Stromal cell of bone marrow (primary cell): ENCODE measurements around the gene CFAP68.
"Not testable (repeated sequence)": the region's sequence is repeated elsewhere in the genome, so short reads cannot be mapped to it uniquely, and the experiment has no call there.

Experiments
- DNase-seq: peaks from one replicate; pipeline ENCODE4 v3.0.0-alpha.2; 2012; ENCODE audit warnings: low read depth

The CFAP68 gene

DNA sequence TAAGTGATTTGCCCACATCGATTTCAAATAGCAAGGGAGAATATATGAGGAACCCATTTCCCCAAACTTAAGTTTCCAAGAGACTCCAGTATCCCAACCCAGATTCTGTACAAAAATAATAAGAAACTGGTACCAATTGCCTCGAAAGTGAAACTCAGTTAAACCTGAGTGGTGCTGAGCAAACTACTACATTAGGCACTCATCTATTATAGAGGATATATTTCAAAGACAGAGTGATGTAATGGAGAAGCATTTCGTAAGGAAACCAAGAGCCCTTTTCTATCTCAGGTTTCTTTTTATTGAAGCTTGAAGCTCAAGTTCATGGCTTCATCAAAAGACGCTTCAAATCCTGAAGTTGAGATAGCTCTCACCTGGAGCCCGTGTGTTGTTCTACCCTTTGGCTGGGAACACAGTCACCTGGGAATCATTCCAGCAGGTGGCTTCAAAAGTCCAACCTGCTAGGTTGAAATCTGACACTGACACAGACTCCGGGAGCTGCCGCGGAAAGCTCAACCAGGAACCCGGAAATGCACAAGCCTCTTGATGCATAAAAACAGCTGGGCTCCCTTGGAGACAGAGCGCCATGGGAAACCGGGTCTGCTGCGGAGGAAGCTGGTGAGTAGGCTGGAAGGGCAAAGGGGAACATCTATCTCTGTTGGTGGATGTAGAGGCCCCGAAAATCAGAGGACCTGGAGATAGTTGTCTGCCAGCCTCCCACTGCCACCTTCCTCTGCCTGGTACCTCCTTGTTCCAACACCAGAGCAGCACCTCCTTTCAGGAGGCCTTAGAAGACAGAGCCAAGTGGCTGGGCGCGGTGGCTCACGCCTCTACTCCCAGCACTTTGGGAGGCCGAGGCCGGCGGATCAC is 39.3 kb downstream of the CFAP68 start, which contains the start of gene C11orf52:
Gene C11orf52 (plus strand): TSS at position 524 of the 867 bp plus-strand sequence. CDS start 60 bp downstream, at position 584.
- DNase-seq: no peak

DNA sequence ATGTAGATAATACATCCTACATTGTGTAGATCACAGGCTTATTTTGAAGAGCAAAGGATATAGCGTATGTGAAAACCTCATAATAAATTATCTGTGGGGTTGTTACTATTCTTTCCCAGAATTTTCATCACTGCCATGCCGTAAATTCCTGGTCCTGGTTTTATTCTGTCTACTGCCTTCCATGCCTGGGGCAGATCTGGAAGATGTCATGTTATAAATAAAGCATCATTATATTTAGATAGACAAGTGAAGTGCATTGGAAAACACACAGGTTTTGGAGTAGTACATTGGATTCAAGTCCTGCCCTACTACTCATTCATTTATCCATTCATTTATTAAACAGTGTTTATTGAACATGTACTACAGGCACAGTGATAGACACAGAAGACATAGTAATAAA is 41.6 kb downstream of the CFAP68 start:
- no peak for DNase-seq

DNA sequence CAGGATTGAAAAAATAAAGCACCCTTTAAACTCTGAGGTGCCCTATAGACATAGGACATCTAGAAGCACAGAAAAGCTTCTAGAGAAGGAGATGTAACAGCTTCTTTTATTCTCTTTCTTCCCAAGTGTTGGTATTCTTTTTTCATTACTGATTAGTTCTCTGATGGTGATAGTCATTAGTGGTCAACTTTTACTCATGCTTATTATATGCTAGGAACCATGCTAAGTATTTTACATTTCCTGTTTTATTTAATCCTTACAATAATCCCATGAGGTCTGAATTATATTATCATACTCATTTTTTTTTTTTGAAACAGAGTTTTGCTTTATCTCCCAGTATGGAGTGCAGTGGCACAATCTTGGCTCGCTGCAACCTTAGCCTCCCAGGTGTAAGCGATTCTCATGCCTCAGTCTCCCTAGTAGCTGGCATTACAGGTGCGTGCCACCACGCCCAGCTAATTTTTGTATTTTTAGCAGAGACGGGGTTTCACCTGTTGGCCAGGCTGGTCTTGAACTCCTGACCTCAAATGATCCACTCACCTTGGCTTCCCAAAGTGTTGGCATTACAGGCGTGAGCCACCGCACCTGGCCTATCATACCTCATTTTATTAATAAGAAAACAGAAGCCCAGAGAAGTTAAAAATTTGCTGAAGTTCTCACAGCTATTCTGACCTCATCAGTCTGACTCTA is 42.3 kb downstream of the CFAP68 start:
- no peak for DNase-seq

DNA sequence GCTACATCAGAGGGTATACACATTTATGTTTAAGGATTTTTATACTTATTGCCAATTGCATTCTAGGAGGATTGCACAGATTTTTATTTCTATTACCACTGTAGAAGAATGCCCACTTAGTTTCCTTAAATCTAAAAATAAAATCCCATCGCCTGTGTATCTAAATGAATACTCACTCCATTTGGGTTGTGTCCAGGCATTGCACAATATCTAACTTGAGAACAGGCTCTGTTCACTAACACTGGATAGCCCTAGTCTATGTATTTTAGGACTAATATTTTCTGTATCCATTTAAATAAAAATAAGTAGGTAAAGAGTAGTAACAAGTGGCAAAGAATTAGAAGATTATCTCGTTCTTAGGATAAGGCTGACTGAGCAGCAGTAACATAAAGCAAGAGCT is 43.5 kb downstream of the CFAP68 start:
- peak; percentile 92 for DNase-seq

DNA sequence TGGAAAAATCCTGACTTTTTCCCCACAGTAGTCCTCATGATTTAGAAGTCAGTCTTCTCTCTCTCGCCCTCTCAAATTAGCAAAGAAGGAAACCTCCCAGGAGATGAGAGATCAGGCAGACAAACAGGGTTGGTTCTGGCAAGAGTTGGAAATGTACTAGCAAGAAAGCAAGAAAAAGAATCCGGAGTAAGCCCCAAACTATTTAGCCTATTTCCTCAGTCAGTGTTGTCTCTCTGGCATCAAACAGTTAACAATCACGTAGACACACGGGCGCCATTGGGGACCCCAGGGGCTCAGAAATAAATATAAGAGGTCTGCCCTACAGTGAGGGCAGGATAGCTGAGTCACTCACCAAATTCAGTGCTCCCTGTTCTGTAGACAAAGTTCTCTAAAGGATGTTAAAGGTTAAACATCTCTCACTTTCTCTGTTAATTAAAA is 44.0 kb downstream of the CFAP68 start:
- DNase-seq: peak; percentile 64

DNA sequence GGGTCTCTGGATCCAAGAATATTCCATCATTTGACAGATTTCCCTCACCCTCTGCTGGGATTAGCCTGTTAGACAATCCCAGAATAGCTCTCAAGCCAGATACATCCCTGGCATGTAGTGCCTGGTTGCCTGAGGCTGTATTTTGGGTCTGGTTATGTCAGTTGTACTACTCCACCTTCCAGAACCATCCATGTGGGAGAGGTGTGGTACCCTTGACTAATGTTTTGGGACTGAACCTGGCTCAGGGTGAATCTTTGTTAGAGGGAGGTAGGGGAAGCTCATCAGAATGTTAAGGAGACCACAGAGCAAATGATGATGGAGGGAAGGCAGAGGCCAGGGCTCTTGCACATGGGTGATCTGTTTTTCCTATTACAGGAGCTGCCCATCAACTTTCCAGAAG is 44.6 kb downstream of the CFAP68 start:
- no peak for DNase-seq

DNA sequence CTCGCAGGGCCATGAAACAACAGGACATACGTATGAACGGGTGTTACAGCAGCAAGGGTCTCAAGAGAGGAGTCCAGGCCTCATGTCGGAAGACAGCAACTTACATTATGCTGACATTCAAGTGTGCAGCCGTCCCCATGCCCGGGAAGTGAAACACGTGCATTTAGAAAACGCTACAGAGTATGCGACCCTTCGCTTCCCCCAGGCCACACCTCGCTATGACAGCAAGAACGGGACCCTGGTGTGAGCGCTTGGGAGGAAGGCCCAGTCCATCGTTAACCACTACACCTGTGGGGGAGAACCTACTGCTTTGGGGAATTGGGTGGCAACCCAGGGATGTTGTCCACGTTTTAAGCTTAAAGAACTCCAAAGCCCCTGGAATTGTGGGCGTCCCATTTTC is 46.6 kb downstream of the CFAP68 start:
- DNase-seq: no peak

DNA sequence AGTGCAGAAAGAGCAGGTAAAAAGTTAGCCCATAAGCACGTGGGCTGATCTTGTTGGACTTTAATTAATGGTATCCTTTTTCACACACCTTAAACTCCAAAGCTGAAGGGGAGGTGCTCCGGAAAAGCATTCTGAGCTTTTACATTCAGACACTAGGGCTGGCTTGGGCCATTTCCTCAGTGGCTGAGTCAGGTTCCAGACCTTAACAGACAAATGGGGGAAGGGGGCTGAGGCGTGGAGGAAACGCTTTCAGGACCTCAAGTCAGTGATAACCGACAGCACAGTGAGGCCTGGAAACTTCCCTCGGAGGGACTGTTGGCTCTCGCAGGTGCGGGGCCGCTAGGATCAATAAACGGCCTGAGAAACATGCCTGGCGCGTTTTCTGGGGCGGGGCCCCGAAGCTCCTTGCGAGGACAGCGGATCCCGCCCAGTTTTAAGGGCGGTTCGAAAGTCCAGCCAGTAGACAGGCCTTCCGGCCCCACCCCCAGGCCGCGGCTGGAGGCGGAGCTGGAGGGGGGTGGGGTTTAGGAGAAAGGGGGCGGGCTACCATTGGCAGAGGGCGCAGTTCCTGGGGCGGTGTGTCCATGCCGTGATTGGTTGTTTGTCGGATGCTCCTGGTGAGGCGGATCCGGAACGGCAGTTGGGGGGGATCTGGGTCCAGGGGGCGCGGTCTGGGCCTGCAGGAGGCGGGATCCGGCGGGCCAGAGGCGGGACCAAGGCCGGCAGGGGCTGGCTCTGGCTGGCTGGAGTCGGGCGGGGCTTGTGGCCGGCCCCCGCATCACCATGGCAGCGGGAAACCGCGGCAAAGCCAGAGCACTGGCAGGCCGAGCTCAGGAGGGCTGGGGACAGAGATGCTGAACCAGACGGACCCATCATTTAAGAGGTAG is 47.4 kb downstream of the CFAP68 start:
- DNase-seq: peak; percentile 93

DNA sequence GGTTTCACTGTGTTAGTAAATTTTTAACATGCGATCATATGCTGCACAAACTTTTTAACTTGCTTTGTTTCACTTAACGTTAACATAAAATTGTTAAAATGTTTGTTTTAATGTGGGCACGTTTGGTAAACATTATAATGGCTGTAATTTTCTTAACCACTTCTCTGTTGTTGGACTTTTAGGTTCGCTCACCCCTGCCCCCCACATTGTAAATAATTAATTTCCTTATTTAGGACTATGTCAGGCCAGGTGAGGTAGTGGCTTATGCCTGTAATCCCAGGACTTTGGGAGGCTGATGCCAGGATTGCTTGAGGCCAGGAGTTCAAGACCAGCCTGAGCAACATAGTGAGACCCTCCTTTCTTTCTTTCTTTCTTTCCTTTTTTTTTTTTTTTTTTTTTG is 51.1 kb downstream of the CFAP68 start:
- no peak for DNase-seq

DNA sequence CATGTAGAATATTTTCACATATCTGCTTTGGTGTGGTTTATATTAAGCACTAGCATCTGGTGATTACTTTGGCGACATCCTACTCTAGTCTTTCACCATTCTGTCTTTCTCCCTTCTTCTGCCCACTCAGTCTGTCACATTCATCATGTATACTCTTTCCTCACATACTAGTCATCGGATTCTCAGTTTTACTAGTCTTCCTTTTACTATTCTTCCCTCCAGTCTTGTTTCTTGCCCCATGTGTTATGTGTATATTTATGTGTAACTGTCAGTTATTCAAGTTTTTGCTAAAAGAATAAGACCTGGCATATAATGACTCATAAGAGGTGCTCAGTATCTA is 53.2 kb downstream of the CFAP68 start:
- no peak for DNase-seq

DNA sequence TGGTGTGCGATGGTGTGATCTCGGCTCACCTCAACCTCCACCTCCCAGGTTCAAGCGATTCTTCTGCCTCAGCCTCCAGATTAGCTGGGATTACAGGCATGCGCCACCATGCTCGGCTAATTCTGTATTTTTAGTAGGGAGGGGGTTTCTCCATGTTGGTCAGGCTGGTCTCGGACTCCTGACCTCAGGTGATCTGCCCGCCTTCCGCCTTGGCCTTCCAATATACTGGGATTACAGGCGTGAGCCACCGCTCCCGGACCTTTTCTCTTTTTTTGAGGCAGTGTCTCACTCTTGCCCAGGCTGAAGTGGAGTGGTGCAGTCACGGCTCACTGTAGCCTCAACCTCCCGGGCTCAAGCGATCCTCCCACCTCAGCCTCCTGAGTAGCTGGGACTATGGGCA is 53.8 kb downstream of the CFAP68 start:
- not testable (repeated sequence) for DNase-seq

DNA sequence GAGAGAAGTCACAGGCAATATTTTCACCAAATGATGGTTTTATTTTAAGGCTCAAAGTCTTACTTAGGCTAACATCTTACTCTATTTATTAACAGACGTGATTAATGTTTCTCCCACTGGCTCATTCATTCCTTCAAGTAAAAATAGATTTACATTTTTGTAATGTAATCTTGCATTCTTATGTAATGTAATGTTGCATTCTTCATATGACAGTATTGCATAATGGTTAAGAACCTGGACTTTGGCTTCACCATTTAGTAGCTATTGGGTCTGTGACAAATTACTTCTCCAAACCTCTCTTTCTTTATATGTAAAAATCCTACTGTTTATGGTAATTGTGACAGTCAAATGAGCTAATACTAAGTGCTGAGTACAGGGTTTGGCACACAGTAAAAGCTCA is 54.5 kb downstream of the CFAP68 start:
- DNase-seq: no peak

DNA sequence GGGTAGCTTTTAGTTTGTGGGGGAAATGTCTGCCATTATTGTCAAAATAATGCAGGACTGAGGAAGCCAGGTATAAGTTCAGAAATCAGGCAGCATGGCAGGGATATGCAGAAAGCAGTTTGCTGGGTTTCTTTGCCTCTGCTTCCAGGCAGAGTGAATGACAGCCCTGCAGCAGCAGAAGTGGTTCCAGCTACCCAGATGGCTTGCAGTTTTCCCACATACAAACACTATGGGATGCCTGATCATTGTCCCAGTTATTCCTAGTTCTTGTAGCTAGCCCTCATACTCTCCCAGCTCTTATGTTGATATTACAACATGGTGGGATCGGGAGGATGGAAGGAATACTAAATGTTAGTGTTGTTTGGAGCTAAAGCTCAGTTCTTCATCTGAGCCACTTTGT is 55.0 kb downstream of the CFAP68 start:
- no peak for DNase-seq
